NCI-H748 (cell line): ENCODE measurements around the gene PCIF1.
"Not testable (repeated sequence)": the region's sequence is repeated elsewhere in the genome, so short reads cannot be mapped to it uniquely, and the experiment has no call there.

Experiments
- DNase-seq: peaks from one replicate; lab custom pipeline; 2025; ENCODE audit not compliant: unreplicated experiment; lab: John Stamatoyannopoulos, UW

The PCIF1 gene

DNA sequence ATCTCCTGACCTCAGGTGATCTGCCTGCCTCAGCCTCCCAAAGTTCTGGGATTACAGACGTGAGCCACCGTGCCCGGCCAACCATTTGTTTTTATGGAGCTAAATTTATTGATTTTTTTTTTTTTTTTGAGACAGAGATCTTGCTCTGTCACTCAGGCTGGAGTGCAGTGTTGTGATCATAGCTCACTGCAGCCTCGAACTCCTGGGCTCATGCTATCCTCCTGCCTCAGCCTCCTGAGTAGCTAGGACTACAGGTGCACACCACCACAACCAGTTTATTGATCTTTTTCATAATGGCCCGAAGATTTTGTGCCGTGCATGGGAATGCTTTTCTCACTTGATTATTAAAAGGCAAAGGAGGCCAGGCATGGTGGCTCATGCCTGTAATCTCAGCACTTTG is 54.3 kb downstream of the PCIF1 start:
- DNase-seq, result not testable (repeated sequence)

- no peak for DNase-seq
These were observed 57.1 kb downstream of the PCIF1 start for GRCh38 chr20:45991616-45992015.

GRCh38 chr20:45993197-45993951 is 58.9 kb downstream of the PCIF1 start:
- DNase-seq, result no peak

- no peak for DNase-seq
These were observed 60.4 kb downstream of the PCIF1 start for GRCh38 chr20:45994761-45995493.

DNA sequence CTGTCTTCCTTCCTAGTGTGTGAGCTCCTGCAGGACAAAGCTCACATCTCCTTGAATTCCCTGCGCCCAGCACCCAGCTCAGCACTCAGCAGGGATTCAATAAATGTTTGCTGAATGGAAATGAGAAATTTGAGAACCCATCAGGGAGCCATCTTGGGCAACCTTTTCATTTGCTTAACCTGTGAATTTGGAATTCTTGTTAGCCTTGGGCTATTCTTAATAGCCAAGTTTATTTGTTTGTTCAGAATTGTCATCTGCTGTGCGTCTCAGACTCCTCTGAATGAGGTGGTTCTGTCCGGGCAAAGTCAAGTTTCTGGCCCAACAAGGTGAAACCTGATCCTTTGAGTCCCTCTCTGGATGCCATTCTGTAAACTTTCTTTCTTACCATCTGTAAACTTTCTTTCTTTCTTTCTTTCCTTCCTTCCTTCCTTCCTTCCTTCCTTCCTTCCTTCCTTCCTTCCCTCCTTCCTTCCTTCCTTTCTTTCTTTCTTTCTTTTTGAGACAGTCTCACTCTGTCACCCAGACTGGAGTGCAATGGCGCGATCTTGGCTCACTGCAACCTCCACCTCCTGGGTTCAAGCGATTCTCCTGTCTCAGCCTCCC is 61.1 kb downstream of the PCIF1 start:
- DNase-seq, result not testable (repeated sequence)

GRCh38 chr20:45997187-45997586 is 62.7 kb downstream of the PCIF1 start:
- DNase-seq, result no peak
